Stimulated activated CD4-positive, alpha-beta T cell treated with anti-CD3 and anti-CD28 coated beads, Interleukin-2, amount 100 ng/mL, for 48 hours (primary cell): Measurements from ENCODE around the gene SYNJ2BP.
"Not testable (repeated sequence)": the region's sequence is repeated elsewhere in the genome, so short reads cannot be mapped to it uniquely, and the experiment has no call there.

Experiments
- DNase-seq, 2 donors: peaks; one replicate each; pipeline ENCODE4 v3.0.0-alpha.2; 2020

SYNJ2BP gene

DNA sequence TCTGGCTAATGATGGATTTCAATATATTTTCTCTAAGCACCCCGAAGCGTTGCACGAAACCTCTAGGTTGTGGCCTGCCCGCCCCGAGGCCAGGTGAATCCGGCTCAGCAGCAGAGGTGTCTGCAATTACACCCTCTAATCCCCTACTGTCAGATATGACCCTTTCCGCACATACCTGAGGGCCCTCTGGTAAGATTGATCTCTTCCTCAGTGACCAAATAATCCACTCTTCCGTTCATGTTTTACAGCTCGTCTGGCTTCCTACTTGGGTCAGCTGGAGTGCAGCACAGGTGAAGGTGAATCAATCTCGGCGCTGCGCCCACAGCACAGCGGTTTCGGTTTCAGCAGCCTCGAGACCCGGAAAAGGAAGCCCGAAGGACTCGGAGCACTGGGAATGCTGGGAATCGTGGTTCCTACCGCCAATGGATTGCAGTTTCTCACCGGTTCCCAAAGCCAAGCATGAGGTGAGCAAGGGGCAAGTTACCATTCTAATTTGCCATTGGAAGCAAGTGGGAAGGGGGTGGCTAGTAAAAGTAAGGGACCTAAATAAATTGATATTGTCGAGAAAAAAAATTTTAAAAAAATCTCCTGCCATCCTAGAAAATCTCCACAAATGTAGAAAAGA, at the start of gene SYNJ2BP:
TSS of gene SYNJ2BP (minus strand) at position 366 of the 625 bp plus-strand sequence. CDS start at position 239, 127 bp downstream.
- DNase-seq = peak; percentile 31 to 41

DNA sequence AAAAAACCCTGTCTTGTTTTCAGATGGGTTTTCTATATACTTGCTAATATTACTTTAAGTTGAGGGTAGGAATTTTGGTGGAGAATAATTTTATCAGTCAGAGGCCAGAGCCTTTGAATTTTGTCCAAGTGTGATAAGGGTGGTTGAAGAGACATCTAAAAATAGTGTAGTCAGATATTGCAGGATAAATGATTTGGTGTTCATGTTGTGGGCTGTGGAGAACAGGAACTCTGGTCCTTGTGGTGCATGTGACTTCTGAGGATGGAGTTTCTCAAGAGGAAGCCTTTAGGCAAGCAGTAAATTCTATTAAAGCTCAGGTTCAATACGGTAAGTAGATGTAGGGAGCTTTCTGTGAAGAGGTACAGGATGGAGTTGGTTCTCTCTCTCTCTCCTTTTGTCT, 37.8 kb upstream of the SYNJ2BP start:
- DNase-seq = no peak

- DNase-seq = no peak
Measured at GRCh38 chr14:70451874-70452273, 35.0 kb upstream of the SYNJ2BP start, which contains the start of gene ADAM21. Gene ADAM21, plus strand, starts transcription at chr14:70452174. Its CDS starts 5,326 bp downstream, at chr14:70457500.

DNA sequence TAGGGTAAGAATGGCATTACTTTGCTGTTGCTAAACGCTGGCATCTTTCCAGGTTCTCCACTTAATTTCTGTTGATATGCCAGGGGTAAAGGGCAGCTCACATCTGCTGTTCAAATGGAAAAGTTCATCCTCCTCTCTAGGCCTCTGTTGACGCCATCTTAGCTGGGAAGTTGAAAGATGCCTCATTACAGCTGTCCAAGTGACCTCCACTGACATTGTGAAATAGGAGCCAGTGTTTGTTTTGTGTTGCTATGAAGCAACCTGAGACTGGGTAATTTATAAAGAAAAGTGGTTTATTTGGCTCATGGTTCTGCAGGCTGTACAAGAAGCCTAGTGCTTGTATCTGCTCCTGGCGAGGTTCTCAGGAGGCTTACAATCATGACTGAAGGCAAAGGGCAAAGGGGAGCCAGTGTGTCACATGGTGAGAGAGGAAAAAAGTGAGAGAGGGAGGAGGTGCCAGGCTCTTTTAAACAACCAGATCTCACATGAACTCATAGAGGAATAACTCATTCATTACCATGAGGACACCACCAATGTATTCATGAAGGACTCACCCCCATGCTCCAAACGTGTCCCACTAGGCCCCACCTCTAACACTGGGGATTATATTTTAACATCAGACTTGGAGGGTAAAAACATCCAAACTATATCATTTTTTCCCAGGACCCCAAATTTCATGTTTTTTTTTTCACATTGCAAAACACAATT, 31.9 kb upstream of the SYNJ2BP start:
- DNase-seq = no peak

GRCh38 chr14:70442750-70443149, 25.9 kb upstream of the SYNJ2BP start:
- no peak for DNase-seq

DNA sequence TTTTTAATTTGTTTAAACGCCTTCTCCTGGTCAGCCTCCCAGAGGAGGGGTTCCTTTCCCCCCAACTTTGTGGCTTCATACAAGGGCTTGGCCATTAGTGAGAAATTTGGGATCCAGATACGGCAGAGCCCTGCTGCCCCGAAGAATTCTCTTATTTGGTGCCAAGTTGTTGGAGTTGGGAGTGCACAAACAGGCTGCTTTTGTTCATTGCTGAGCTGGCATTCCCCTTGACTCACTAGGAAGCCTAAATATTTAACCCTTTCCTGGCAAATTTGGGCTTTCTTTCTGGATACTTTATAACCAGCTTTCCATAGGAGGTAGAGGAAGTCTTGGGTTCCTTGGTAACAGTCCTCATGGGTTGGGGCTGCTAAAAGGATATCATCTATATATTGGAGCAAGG, 24.8 kb upstream of the SYNJ2BP start:
- DNase-seq = no peak

GRCh38 chr14:70436867-70437266, 20.0 kb upstream of the SYNJ2BP start:
- no peak for DNase-seq

- not testable (repeated sequence) for DNase-seq
Measured at GRCh38 chr14:70426555-70426954, 9.7 kb upstream of the SYNJ2BP start.

GRCh38 chr14:70425354-70425753, 8.5 kb upstream of the SYNJ2BP start:
- no peak for DNase-seq

DNA sequence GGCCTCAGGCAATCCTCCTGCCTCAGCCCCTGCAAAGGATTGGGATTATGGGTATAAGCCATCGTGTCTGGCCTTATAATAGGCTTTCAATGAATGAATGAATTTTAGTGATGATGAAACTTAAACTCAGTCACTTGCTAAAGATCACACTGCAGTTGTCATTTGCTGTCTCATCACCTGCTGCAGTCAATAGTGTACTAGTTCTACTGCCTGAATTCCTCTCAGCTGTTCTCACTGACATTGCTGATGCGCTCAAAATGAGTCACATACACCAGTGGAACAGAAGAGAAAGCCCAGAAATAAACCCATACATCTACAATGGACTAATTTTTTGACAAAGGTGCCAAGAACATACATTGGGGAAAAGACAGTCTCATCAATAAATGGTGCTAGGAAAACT, 5.6 kb upstream of the SYNJ2BP start:
- no peak for DNase-seq

DNA sequence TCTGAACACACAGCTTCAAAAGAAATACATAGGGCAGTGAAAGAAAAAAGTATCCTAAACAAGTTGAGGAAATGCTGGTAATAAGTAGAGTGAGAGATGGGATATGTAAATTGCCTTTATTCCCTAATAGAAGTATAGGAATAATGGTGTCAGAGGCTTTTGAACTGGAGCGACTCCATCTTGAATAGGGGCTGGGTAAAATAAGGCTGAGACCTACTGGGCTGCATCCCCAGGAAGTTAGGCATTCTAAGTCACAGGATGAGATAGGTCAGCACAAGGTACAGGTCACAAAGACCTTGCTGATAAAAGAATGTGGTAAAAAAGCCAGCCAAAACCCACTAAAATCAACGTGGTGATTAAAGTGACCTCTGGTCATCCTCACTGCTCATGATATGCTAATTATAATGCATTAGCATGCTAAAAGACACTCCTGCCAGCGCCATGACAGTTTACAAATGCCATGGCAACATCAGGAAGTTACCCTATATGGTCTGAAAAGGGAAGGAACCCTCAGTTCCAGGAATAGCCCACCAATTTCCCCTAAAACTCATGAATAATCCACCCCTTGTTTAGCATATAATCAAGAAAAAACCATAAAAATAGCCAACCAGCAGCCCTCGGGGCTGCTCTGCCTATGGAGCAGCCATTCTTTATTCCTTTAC, 2.5 kb upstream of the SYNJ2BP start:
- DNase-seq = not testable (repeated sequence)

DNA sequence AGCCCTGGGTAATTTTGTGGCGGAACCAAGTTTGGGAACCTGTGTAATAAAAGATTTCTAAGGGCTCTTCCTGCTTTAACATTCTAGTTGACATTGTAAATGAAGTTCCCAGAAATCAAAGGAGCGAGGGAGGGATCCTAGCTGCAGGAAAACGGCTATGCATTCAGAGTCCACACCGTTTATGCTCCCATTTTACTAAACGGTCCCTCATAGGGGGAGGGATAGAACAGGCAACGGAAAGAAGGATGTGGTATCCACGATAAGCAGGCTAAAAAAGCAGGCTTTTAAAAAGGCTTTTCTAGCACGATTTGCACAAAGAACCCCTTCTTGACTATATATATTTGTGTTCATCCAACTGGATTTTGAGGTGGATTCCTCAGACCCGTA, 559 bp downstream of the SYNJ2BP start:
- DNase-seq = no peak

GRCh38 chr14:70415788-70416187, 1.1 kb downstream of the SYNJ2BP start:
- no peak for DNase-seq

DNA sequence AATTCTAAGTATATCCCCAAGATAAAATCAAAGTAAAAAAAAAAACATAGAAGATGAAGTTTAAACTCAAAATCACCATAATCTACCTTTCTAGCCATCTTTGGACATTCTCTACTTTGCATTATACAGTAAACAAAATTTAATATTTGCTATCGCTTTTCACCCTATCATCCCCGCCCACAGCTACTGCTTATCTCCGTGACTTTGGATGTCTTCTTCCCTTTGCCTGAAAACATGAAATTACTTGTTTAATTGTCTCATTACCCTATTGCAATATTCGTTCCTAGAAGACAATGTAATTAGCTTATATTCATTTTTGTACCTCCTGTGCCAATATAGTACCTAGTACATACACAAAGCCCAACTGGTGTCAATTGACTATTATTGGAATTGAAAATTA, 9.3 kb downstream of the SYNJ2BP start:
- no peak for DNase-seq

- not testable (repeated sequence) for DNase-seq
Measured at GRCh38 chr14:70406216-70406615, 10.7 kb downstream of the SYNJ2BP start.

- not testable (repeated sequence) for DNase-seq
Measured at GRCh38 chr14:70403335-70403734, 13.6 kb downstream of the SYNJ2BP start.

DNA sequence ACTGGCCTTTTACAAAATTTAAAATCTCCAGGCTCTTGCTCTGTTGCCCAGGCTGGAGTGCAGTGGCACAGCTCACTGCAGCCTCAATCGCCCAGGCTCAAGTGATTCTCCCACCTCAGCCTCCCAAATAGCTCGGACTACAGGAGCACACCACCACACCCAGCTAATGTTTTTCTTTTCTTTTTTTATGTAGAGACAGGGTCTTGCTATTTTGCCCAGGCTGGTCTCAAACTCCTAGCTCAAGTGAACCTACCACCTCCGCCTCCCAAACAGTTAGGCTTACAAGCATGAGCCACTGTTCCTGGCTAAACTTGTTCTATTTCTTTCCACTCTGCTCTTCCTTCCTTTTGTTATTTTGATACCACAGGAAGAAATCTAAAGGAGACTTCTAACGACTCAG, 15.2 kb downstream of the SYNJ2BP start:
- DNase-seq = no peak

GRCh38 chr14:70398706-70399431, 18.0 kb downstream of the SYNJ2BP start:
- DNase-seq = no peak

DNA sequence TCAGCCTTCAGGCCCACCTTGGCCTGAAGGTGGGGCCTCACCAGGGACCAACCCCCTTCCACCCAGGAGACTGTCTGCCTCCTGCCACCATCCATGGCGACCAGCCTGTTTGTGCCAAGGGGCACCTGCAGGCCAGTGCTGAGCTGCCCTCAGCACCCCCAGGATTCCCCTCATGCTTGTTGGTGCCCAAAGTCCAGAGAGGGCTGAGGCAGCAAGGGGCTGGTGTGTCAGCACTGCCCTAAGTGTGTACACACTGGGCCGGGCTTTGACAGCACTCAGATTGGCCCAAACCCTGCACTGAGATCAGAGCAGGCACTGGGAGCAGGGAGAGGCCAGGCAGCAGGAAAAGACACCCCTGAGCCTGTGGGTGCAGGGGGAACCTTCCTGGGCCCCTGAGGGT, 18.6 kb downstream of the SYNJ2BP start:
- DNase-seq = no peak

DNA sequence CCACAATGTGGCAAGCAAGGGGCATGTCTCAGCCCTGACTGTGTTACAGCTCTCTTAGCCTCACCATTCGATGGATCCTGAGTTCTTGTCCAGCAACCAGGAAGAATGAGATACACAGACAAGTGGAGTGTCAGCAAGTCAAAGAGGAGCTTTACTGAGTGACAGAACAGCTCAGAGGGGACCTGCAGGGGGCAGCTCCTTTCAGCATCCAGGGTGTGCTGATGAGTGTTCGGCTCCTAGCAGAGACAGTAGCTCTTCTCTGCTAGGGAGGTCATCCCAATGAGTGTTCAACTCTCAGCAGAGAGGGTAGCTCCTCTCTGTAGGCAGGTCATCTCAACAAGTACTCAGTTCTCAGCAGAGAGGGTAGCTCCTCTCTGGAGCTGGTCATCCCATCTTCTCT, 19.1 kb downstream of the SYNJ2BP start:
- no peak for DNase-seq

- DNase-seq = no peak
Measured at GRCh38 chr14:70394674-70395306, 22.1 kb downstream of the SYNJ2BP start.

GRCh38 chr14:70392676-70393075, 24.2 kb downstream of the SYNJ2BP start:
- no peak for DNase-seq
